HG03025 (cell line): ENCODE results near the gene SIRT2.
"Not testable (repeated sequence)": the region's sequence is repeated elsewhere in the genome, so short reads cannot be mapped to it uniquely, and the experiment has no call there.

Experiments
- ATAC-seq: cut with Tn5 transposase; IDR thresholded peaks from one replicate; pipeline ENCODE4 v1.9.1; 2021; ENCODE audit warnings: mild to moderate bottlenecking, moderate library complexity; ENCODE audit not compliant: unreplicated experiment, low FRiP score

The SIRT2 gene

DNA sequence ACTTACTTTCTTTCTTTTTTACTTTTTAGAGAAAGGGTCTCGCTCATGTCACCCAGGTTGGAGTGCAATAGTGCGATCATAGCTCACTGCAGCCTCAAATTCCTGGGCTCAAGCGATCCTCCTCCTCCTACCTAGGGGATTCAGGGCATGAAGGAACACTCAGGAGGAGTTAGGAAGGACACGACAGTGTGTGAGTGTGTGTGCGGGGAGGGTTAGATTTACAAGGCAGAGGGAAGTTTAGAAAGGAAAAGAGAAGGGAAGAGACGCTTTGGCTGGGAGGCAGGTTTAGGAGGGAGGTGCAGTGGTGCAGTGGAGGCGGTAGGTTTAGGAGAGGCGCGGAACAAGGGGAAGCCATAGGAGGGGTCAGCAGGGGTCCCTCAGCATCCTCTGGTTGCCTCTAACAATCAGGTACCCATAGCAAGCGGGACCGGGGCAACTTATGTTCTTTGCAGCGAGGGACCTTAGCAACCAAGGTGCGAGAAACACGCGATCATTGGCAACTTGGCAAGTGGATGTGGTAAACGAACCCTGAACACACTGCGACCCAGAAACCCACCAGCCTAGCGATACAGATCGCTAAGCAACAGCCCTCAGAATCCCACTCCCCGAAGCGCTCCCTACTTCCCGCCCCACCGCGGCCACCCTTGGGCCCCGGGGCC is 501 bp downstream of the SIRT2 start:
- no peak for ATAC-seq

DNA sequence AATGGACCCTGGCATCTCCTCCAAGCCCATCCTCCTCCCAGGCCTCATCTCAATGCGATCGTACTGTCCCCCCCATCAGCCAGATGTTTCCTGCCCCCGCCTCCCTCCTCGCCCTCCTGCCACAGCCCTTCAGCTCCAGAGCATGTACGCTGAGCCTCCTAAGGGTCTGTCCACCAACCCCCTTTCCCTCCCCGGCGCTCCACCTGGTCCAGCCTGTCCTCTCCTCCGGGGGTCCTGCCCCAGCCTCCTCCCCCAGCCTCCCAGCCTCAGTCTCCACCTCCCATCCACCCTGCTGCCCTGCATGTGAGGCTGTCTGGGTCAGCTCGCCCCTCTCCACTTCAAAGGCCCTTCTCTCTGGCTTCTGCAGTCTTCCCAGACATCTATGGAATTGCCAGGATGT is 4.5 kb downstream of the SIRT2 start:
- ATAC-seq, result no peak

DNA sequence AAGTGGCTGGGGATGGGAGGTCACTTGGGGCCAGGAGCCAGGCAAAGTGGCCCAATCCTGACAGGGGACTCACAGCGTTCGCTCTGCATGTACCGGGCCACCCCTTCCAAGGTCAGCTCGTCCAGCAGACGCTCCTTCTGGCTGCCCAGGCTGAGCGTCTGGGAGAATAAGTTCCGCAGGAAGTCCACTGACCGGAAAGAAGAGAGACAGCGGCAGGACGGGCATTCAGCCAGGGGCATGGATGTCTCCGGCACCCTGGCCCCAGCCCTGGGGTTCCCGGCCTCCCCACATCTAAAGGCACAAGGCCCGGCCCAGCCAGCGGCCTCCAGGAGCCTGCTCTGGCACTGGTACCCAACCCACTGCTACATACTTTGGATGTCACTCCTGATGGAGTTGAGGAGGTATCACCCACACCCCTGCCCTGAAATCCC is 6.1 kb downstream of the SIRT2 start:
- ATAC-seq, result no peak

DNA sequence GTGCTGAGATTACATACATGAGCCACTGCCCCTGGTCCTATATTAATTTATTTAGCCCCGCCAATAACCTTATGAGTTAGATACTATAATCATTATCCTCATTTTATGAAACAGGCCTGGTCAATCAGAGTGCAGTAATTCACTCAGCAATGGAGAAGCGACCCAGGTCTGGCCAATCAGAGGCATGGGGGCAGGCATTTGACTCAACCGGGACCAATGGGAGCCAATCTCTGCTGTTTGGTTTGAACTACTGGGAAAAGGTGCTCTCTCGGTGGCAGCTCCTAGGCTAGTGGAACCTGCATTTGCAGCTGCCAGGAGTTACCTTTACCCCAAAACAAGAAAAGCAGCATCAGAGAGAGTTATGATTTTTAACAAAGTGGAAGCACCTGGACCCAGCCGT is 6.6 kb downstream of the SIRT2 start:
- ATAC-seq, result no peak

DNA sequence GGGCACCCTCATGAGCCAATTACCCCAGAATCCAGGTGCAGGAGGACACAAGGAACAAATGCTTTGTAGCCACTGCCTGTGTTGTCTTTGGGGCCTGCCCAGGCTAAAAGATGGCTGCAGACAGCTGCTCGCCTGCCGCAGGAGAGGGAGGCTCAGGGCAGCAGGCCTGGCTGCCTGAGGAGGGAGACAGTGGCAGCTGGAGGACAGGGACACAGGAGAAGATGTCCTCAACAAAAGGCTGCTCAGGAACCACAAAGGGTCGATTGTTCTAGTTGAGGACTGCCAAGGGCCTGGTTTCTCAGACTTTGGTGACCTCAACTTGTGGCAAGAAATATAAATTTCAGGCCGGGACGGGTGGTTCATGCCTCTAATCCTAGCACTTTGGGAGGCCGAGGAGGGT is 7.6 kb downstream of the SIRT2 start:
- no peak for ATAC-seq

DNA sequence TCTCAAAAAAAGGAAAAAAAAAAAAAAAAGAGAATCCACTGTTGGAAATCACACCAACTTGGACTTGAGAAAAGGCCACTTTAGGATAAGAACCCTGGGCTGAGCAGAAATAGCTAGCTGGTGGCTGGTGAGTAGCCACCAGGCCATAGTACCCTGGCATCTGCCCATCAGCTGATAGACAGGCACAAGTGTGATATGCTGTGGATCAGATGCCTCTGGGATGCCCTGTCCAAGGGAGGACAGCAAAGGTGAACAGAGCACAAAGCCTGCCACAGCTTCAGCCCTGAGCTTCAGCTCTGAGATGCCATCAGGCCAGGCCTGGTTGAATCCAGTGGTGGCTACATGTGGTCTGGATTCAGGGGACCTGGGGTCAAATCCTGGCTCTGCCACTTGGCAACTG is 8.7 kb downstream of the SIRT2 start:
- no peak for ATAC-seq

DNA sequence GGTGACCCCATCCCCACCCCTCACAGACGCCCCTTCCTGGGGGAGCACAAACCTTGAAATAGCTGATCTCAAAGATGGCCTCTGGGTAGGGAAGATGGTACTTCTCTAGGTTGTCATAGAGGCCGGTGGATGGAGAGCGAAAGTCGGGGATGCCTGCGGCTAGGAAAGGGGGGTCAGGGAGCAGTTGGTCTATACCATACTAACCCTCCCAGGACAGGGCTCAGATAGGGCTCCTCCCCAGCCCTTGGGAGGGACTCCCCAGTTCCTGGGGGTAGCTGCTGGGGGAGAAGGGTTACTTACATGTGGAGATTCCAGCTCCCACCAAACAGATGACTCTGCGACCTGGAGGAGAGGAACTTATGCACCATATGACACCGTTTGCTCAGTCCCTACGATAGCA is 9.6 kb downstream of the SIRT2 start:
- ATAC-seq, result no peak

DNA sequence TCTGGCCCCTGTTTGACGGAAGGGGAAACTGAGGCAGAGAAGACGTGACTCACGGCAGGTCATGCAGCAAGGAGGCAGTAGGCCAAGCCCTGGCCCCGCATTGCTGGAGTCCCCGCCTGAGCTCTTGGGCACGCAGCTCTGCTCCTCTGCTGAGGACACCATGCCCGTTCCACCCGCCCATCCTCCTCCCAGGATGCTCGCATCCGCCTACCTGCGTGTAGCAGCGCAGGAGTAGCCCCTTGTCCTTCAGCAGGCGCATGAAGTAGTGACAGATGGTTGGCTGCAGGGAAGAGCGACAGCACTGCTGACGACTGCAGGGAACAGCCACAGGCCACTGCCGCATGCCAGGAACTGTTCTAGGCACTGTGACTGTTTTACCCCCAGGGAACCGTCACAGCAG is 10.5 kb downstream of the SIRT2 start:
- no peak for ATAC-seq

DNA sequence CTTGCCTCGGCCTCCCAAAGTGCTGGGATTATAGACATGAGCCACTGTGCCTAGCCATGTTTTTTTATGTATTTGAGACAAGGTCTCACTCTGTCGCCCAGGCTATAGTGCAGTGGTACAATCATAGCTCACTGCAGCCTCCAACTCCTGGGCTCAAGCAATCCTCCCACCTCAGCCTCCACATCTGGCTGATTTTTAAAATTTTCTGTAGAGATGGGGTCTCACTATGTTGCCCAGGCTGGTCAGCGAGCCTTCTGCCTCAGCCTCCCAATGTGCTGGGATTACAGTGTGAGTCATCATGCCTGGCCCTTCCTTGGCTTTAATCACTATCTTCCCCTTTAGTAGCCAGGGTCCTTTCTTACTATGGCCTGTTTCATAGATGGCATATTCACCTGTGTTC is 14.7 kb downstream of the SIRT2 start:
- ATAC-seq, result not testable (repeated sequence)

DNA sequence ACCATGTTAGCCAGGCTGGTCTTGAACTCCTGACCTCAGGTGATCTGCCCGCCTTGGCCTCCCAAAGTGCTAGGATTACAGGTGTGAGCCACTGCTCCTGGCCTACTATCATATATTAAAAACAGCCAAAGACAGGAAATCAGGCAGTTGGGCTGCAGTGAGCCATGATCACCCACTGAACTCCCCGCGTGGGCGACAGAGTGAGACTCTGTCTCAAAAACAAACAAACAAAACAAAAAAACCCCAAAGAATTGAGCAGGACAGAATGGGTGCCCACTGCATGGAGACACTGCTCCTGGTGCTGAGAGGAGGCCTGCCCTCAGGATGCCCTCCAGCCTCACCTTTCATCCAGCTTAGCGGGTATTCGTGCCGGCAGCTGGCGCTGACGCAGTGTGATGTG is 16.1 kb downstream of the SIRT2 start:
- ATAC-seq, result no peak

DNA sequence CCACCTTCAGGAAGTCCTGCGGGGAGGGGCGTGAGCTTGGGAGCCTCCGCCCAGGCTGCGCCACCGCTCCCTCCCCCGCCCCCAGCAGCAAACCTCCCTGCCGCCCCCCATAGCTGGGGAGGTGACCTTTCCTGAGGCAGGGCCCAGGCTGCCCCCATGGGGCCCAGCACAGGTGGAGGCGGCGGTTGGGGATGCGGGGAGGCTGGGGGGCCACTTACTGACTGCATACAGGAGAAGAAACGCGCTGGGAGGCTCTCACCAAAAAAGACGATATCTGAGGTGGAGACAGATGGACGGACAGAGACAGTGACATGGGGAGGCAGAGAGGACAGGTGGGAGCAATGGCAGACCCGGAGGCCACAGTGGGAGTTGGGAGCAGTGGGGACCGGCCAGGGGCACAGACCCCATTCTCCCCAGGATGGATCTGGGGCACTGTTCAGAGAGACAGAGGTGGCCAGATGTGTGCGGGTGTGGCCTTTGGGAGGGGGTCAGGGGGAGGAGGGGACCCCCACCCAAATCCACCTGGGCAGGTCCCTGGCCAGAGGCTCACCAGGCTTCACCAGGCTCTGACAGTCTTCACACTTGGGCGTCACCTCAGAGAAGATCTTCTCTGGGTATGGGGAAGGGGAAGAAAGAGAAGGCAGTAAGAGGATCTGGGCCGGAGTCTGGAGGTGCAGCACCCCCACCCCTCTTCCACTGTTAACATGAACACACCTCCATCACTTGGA is 18.4 kb downstream of the SIRT2 start:
- ATAC-seq, result no peak

DNA sequence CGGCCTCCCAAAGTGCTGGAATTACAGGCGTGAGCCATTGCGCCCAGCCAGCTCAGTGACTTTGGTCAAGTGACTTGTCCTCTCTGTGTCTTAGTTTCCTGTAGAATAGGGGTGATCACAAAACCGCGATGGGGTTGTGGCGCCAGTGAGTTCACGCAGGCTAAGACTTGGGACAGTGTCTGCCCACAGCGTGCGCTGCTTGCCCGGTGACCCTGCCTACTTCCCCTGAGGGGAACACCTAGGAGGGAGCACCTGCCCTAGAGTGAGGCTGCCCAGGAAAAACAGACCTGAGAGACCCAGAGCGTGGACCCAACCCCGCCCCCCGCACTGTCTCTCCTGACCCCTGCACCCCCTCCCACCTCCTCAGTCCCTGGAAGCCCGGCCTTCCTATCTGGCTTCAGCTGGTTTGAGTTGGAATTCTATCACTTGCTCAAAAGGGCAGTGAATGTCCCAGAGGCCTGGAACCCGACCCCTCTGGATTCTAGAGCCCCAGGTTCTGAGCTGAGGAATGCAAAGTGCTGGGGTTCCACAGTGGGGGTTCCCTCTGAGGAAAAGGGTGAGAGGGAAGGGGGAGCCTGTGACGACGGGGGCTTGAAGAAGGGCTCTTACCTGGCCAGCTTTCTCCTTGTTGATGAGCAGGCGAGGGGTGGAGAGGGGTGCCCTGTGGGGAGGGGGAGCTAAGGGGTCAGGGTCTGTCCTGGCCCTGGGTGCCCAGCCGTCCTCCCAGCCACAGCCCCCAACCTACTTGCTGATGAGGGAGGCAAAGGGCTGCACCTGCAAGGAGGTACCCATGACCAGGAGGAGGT is 19.1 kb downstream of the SIRT2 start:
- no peak for ATAC-seq

DNA sequence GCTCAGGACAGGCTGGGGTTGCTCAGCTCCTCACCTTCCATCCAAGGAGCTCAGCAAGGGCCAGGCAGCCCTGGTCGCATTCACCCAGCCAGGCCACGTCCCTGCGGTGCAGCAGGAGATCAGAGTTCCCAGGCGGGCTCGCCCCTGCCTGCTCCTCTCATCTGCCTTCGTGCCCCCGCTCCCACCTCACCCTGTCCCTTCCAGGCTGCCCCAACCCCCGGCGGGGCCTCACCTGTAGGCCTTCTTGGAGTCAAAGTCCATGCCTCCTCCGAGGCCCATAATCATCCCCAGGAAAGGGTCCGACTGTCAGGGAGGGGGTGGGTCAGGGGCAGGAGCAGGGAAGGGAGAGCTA is 20.0 kb downstream of the SIRT2 start:
- no peak for ATAC-seq

DNA sequence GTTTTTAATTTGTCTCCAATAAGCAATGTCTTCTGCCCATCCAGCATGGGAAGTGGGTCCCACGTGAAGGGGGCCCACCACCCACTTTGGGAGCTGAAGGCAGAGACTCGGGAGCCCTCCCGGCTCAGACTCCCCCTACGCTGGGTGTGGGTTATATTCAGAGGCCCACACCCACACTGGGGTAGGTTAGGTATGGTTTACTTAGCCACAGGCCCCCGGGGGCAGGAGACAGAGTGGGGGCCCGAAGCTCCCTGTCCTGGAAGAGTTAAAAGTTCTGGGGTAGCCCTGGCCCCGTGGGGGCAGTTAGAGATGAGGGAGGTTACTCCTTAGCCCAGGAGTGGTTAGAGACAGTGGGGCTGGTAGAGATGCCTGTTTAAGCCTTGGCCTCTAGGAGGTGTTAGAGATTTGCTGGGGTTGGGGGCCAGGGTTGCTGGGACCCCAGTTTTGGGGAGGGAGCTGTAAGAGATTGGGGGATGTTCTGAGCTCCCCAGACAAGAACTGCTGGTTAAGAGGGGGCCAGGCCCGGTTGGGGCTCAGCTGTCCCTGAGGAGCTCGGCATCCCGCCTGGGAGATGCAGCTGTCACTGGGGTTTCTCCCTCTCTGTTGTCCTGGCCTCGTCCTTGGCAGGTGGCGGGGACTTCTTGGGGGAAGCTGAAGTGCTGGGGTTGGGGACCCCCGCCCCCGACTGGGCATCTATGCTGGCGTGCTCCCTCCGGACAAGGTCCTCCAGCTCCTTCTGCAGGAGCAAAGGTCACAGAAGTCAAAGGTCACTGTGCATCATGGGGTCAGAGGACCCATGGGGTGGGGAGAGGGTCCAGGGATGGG is 20.6 kb downstream of the SIRT2 start:
- no peak for ATAC-seq

DNA sequence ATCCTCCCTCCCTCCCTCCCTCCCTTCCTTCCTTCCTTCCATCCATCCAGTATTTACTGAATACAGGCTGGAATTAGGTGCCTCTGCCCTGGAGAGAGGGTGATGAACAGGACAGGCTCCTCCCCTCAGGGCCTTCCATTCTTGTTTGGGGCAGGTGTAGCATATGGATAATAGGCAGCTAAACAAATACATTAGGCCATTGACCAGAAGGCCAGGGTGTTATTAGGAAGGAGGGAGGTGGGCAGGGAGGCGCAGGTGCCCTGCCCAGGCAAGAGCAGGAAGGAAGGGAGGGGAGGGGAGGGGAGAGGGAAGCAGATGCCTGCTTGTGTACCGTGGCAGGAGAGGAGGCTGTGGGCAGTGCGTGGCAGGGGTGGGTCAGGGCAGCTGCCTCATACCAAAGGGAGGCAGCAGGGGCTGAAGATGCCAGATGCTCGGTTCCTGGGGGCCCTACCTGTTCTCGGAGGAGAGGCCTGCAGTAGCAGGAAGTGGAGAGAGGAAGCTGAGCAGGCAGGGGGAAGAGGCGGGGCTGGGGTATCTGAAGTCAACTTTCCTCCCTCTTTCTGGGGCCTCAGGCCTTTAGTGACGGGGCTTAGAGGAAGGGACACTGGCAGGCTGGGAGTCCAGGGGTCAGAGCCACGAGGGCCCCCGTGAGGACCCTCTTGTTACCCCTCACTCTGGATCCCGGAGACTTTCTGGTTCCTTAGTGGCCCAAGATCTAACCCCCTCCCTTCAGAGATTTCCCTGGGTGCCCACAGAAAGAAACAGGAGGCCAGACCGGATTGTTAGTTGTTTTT is 21.4 kb downstream of the SIRT2 start, which contains the start of gene RINL:
Gene RINL (minus strand): TSS at position 495 of the 794 bp plus-strand sequence. CDS start 1,533 bp downstream, outside the sequence.
- ATAC-seq, result no peak

DNA sequence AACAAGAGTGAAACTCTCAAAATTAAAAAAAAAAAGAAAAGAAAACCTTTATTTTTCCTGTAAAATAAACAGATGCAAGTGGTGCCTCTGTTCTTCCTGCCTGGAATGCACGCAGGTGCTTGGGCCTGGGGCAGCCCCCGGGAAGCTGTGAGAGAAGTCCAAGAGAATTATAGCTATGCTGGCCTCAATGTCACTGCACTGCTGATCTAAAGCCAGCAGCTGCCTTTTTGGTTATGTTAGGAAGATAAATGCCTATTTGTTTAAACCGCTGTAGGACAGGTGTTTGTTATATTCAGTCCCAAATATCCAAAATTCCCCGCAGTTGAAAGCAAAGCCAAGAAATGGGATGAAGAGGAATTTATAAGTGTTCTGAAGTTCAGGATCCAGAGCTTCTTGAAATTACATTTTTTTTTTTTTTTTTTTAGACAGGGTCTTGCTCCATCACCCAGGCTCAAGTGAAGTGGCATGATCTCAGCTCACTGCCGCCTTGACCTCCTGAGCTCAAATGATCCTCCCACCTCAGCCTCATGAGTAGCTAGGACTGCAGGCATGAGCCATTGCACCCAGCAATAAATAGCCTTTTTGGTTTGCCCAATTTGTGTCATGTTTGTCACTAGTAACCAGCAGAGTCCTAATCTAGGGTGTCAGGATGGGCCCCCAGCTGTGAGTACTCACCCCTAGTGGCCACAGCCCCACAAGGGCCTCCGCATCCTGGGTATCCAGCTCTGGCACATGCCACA is 23.6 kb downstream of the SIRT2 start:
- no peak for ATAC-seq

DNA sequence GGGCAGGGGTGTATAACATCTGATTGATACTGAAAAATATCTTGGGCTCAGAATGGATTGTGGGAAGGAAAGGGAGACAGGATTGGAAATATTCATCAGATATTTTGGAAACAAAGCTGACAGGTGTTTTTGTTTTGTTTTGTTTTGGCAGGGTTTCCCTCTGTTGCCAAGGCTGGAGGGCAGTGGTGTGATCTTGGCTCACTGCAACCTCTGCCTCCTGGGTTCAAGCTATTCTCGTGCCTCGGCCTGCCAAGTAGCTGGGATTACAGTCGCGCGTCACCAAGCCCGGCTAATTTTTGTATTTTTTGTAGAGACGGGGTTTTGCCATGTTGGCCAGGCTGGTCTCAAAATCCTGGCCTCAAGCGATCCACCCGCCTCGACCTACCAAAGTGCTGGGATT is 26.0 kb downstream of the SIRT2 start:
- ATAC-seq, result not testable (repeated sequence)

DNA sequence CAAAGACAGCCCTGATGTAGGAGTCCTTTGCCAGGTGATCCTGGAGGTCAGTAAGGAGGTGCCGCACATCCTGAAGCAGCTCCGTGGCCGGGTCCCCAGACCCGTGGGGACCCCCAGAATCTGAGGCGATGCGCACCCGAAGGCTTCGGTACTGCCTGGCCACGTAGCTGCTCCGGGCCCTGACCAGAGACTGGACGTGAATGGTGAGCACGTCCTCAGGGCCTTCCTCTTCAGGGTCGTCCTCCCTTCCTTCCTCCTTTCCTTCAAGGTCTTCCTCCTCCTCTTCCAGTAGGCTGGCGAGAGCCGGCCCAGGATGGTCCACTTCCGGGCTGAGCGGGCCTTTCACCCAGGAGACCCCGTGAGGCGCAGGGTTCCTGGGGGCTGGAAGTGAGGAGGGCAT is 28.8 kb downstream of the SIRT2 start:
- ATAC-seq, result no peak
